OCI-LY1 (cell line): ENCODE results near the gene FAM72B.
"Not testable (repeated sequence)": the region's sequence is repeated elsewhere in the genome, so short reads cannot be mapped to it uniquely, and the experiment has no call there.

Experiments used
- CTCF ChIP-seq: fragments of 200-600 bp; sonication (generic), shearing (Covaris generic); IDR thresholded peaks from 2 replicates; pipeline ENCODE4 v1.5.1; 2017; ENCODE audit warnings: mild to moderate bottlenecking, antibody characterized with exemption, low read length, moderate library complexity, mixed read lengths
- EZH2 ChIP-seq: fragments of 200-600 bp; sonication (generic), shearing (Covaris generic); IDR thresholded peaks from 2 replicates; pipeline ENCODE4 v1.8.0; 2017; ENCODE audit warnings: borderline replicate concordance, mixed run types, mild to moderate bottlenecking, antibody characterized with exemption, low read length, moderate library complexity, mixed read lengths

GRCh38 chr1:121215699-121216417 is 31.7 kb upstream of the FAM72B start:
- TF ChIP-seq CTCF, EZH2: not testable (repeated sequence)
